Endodermal cell (in vitro differentiated cells): ENCODE data around the gene CCDC182. TPM values are rescaled to one million over a fixed set of nuclear protein-coding genes. Genes with fewer than 3 reads are reported as not detected.

Experiments used
- DNase-seq: peaks from one replicate; pipeline ENCODE4 v3.0.0-alpha.2; 2017
- H3K27ac ChIP-seq: 2 replicates; pipeline ENCODE4 v1.5.1; 2013; ENCODE audit warnings: mild to moderate bottlenecking, low read depth, low read length, moderate library complexity
- H3K27me3 ChIP-seq: 2 replicates; pipeline ENCODE4 v1.6.1; 2013; ENCODE audit warnings: mild to moderate bottlenecking, low read length, moderate library complexity; ENCODE audit not compliant: insufficient read depth, control insufficient read depth, poor library complexity, severe bottlenecking
- H3K36me3 ChIP-seq: 2 replicates; pipeline ENCODE4 v1.7.0; 2013; ENCODE audit warnings: mild to moderate bottlenecking, low read length, moderate library complexity; ENCODE audit not compliant: control insufficient read depth, insufficient read depth
- H3K4me1 ChIP-seq: one replicate; pipeline ENCODE4 v1.7.0; 2013; ENCODE audit warnings: low read length; ENCODE audit not compliant: control insufficient read depth, insufficient read depth
- H3K4me3 ChIP-seq: 2 replicates; pipeline ENCODE4 v1.5.1; 2013; ENCODE audit warnings: mild to moderate bottlenecking, low read length, moderate library complexity
- H3K9ac ChIP-seq: 2 replicates; pipeline ENCODE4 v1.6.1; 2013; ENCODE audit warnings: mild to moderate bottlenecking, low read length, moderate library complexity; ENCODE audit not compliant: poor library complexity, severe bottlenecking; ENCODE audit errors: extremely low read depth
- H3K9me3 ChIP-seq: 2 replicates; pipeline ENCODE4 v1.6.1; 2013; ENCODE audit warnings: mild to moderate bottlenecking, low read length, moderate library complexity; ENCODE audit not compliant: control insufficient read depth
- H3K27ac Mint-ChIP-seq: 2 replicates; pipeline ENCODE4 v1.8.0; 2020; ENCODE audit warnings: mixed read lengths
- H3K27me3 Mint-ChIP-seq: 2 replicates; pipeline ENCODE4 v1.8.0; 2021; ENCODE audit warnings: mild to moderate bottlenecking, mixed read lengths; ENCODE audit not compliant: insufficient read depth
- H3K36me3 Mint-ChIP-seq: 2 replicates; pipeline ENCODE4 v1.8.0; 2020; ENCODE audit warnings: low read depth, mixed read lengths
- H3K4me1 Mint-ChIP-seq: 2 replicates; pipeline ENCODE4 v1.8.0; 2020; ENCODE audit warnings: mixed read lengths
- H3K4me3 Mint-ChIP-seq: 2 replicates; pipeline ENCODE4 v1.8.0; 2020; ENCODE audit warnings: mild to moderate bottlenecking, moderate library complexity, mixed read lengths
- H3K9me3 Mint-ChIP-seq: 2 replicates; pipeline ENCODE4 v1.8.0; 2020; ENCODE audit warnings: mild to moderate bottlenecking, mixed read lengths
- WGBS, 2 experiments: methylation state at CpG; one replicate each; pipeline versions ENCODE4 v1.1.5 to v1.1.7; 2013; ENCODE audit warnings: missing lambda C conversion rate in 2 of 2, mixed read lengths in 1 of 2; ENCODE audit not compliant: insufficient coverage in 1 of 2, insufficient read length in 1 of 2; 5-methylcytosine and 5-hydroxymethylcytosine counted together
- total RNA-seq, 2 donors: library from RNA; stranded (reverse); fragmentation: NEBNext Ultra II Directional in 1 of 2; extraction: Animal tissue kit (Norgen Biotek cat#: 25700) in 1 of 2; gene quantifications; 2 replicates in 1 of 2; 3 replicates in 1 of 2; pipeline ENCODE4 v1.2.1, GENCODE V29; 2021
- TF ChIP-seq, protein P1 (sequence below): fragments of 200-600 bp; sonication (generic); conservative IDR thresholded peaks from 2 replicates; pipeline ENCODE4 v1.5.0; 2021; ENCODE audit warnings: antibody characterized with exemption, mild to moderate bottlenecking

CCDC182 gene
- total RNA-seq, 2 donors from 2014 or later: 0.33 TPM; not detected in 1

DNA sequence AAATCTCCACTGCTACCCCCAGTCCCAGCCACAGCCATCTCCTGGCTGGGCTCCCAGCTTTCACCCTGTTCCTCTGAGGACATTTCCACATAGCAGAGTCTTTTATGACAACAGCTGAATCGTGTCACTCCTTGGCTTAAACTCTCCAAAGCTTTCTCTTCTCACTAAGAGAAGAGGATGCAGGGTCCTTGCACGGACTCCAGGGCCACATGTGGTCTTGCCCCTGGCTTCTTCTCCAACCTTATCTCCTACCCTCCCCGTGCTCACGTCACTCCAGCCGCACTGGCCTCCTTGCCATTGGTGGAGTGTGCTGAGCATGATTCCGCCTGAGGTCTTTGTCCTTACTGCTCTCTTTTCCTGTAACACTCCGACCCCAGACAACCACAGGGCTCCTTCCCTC lies 39.9 kb upstream of the CCDC182 start:
- Mint-ChIP-seq H3K4me3 (no peak overlapping the region), H3K4me1 (no peaks in the 10 kb centered on the region), H3K36me3 (no peaks in the 10 kb centered on the region), H3K27me3 (peaks cover 53% of the 10 kb centered on the region), H3K9me3 (no peaks in the 10 kb centered on the region), H3K27ac (no peak overlapping the region)
- peaks cover 16% of the 10 kb centered on the region for H3K27me3 ChIP-seq
- H3K4me1 ChIP-seq: peaks cover 2% of the 10 kb centered on the region
- no peak overlapping the region for H3K9ac ChIP-seq
- H3K9me3 ChIP-seq: no peaks in the 10 kb centered on the region
- H3K27ac ChIP-seq: no peak overlapping the region
- TF ChIP-seq, protein P1, sequence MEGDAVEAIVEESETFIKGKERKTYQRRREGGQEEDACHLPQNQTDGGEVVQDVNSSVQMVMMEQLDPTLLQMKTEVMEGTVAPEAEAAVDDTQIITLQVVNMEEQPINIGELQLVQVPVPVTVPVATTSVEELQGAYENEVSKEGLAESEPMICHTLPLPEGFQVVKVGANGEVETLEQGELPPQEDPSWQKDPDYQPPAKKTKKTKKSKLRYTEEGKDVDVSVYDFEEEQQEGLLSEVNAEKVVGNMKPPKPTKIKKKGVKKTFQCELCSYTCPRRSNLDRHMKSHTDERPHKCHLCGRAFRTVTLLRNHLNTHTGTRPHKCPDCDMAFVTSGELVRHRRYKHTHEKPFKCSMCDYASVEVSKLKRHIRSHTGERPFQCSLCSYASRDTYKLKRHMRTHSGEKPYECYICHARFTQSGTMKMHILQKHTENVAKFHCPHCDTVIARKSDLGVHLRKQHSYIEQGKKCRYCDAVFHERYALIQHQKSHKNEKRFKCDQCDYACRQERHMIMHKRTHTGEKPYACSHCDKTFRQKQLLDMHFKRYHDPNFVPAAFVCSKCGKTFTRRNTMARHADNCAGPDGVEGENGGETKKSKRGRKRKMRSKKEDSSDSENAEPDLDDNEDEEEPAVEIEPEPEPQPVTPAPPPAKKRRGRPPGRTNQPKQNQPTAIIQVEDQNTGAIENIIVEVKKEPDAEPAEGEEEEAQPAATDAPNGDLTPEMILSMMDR: no peak
- 90 to 97% methylated on average over 5 to 7 of the region's 7 CpGs for WGBS, 2 experiments
- peak; percentile 44 for DNase-seq
- no peak overlapping the region for H3K4me3 ChIP-seq
- H3K36me3 ChIP-seq: no peaks in the 10 kb centered on the region

GRCh38 chr17:57784226-57784895 lies 39.3 kb upstream of the CCDC182 start:
- Mint-ChIP-seq H3K4me1 (no peaks in the 10 kb centered on the region), H3K27me3 (peaks cover 51% of the 10 kb centered on the region), H3K4me3 (no peak overlapping the region), H3K9me3 (no peaks in the 10 kb centered on the region), H3K36me3 (no peaks in the 10 kb centered on the region), H3K27ac (no peak overlapping the region)
- no peaks in the 10 kb centered on the region for H3K9me3 ChIP-seq
- H3K27ac ChIP-seq: no peak overlapping the region
- peaks cover 12% of the 10 kb centered on the region for H3K27me3 ChIP-seq
- TF ChIP-seq, protein P1: peak; percentile 43
- peak; percentile 51 for DNase-seq
- no peak overlapping the region for H3K9ac ChIP-seq
- WGBS, 2 experiments: 86 to 88% methylated on average over 15 of the region's 15 CpGs
- no peaks in the 10 kb centered on the region for H3K36me3 ChIP-seq
- H3K4me3 ChIP-seq: no peak overlapping the region
- peaks cover 2% of the 10 kb centered on the region for H3K4me1 ChIP-seq

DNA sequence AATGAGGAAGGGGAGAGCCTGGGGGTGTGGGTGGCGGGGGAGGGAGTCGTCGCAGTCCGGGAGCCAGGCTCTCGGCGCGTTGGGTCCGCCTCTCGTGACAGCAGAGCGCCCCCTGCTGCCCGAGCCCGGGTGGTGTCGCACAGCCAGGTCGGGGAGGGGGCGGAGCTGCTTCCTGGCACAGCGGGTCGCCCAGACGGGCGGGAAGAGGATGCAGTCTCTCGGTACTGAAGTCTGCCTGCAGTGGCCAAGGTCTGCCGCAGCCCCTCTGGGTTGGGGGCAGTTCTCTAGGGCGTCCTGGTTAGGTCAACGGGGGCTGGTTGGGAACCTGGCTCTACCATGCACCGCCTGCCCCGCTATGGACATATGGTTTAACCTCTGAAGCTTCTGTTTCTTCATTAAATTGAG lies 38.2 kb upstream of the CCDC182 start:
- DNase-seq: peak; percentile 100
- H3K27ac Mint-ChIP-seq: no peak overlapping the region
- Histone ChIP-seq H3K4me1 (peaks cover 2% of the 10 kb centered on the region), H3K9ac (no peak overlapping the region), H3K4me3 (no peak overlapping the region), H3K27me3 (peaks cover 3% of the 10 kb centered on the region), H3K36me3 (no peaks in the 10 kb centered on the region), H3K9me3 (no peaks in the 10 kb centered on the region), H3K27ac (peak overlapping the region; percentile 82)
- TF ChIP-seq, protein P1: peak; percentile 98
- 8 to 9% methylated on average over 15 to 25 of the region's 25 CpGs for WGBS, 2 experiments
- peaks cover 43% of the 10 kb centered on the region for H3K27me3 Mint-ChIP-seq
- H3K4me1 Mint-ChIP-seq: no peaks in the 10 kb centered on the region
- H3K9me3 Mint-ChIP-seq: no peaks in the 10 kb centered on the region
- H3K36me3 Mint-ChIP-seq: no peaks in the 10 kb centered on the region
- H3K4me3 Mint-ChIP-seq: no peak overlapping the region
